Karpas-422 (cell line): Measurements from ENCODE around the gene DDX51. TPM values are rescaled to one million over a fixed set of nuclear protein-coding genes. Genes with fewer than 3 reads are reported as not detected.

Experiments
- DNase-seq: peaks from one replicate; pipeline ENCODE4 v3.0.0-alpha.2; 2015
- H2AFZ ChIP-seq: fragments of 200-600 bp; sonication (generic); 2 replicates; pipeline ENCODE4 v1.6.1; 2014; ENCODE audit warnings: antibody characterized with exemption, low read length, mixed read lengths
- H3K27ac ChIP-seq: fragments of 200-600 bp; sonication (generic); 2 replicates; pipeline ENCODE4 v1.5.1; 2014; ENCODE audit warnings: mild to moderate bottlenecking, low read length, moderate library complexity
- H3K27me3 ChIP-seq: fragments of 200-600 bp; sonication (generic); 2 replicates; pipeline ENCODE4 v1.6.1; 2014; ENCODE audit warnings: low read length, mixed read lengths
- H3K36me3 ChIP-seq: fragments of 200-600 bp; sonication (generic); 2 replicates; pipeline ENCODE4 v1.6.1; 2014; ENCODE audit warnings: low read length, mixed read lengths; ENCODE audit not compliant: insufficient read depth
- H3K4me1 ChIP-seq: fragments of 200-600 bp; sonication (generic); 2 replicates; pipeline ENCODE4 v1.6.1; 2014; ENCODE audit warnings: mild to moderate bottlenecking, low read length, mixed read lengths
- H3K4me2 ChIP-seq: fragments of 200-600 bp; sonication (generic); 2 replicates; pipeline ENCODE4 v1.6.1; 2014; ENCODE audit warnings: low read length, low read depth, mild to moderate bottlenecking; ENCODE audit not compliant: poor library complexity, severe bottlenecking
- H3K4me3 ChIP-seq: fragments of 200-600 bp; sonication (generic); 2 replicates; pipeline ENCODE4 v1.5.1; 2014; ENCODE audit warnings: mild to moderate bottlenecking, antibody characterized with exemption, low read length, mixed read lengths
- H3K79me2 ChIP-seq: fragments of 200-600 bp; sonication (generic); 2 replicates; pipeline ENCODE4 v1.6.1; 2014; ENCODE audit warnings: mild to moderate bottlenecking, low read length, mixed read lengths
- H3K9ac ChIP-seq: fragments of 200-600 bp; sonication (generic); 2 replicates; pipeline ENCODE4 v1.6.0; 2014; ENCODE audit warnings: low read length
- H3K9me2 ChIP-seq: fragments of 200-600 bp; sonication (generic), shearing (Covaris generic); replicated peaks from 2 replicates; pipeline ENCODE4 v1.6.0; 2014; ENCODE audit warnings: mild to moderate bottlenecking, low read length, moderate library complexity; ENCODE audit not compliant: insufficient read depth
- H3K9me3 ChIP-seq: fragments of 300-700, 200-600 bp; sonication (generic); 2 replicates; pipeline ENCODE4 v1.6.1; 2014; ENCODE audit warnings: low read length, mixed read lengths
- H4K20me1 ChIP-seq: fragments of 200-600 bp; sonication (generic); 2 replicates; pipeline ENCODE4 v1.6.1; 2014; ENCODE audit warnings: mild to moderate bottlenecking, antibody characterized with exemption, low read length, low read depth; ENCODE audit not compliant: insufficient read depth
- total RNA-seq: library from RNA; depleted of rRNA; stranded (reverse); fragments of >200 nt; shearing (Covaris generic); gene quantifications from 2 replicates; pipeline ENCODE4 v1.2.3, GENCODE V29; 2014; ENCODE audit warnings: low replicate concordance

Gene DDX51
- total RNA-seq, 1 experiment from 2014 or later, result 6.4 TPM

DNA sequence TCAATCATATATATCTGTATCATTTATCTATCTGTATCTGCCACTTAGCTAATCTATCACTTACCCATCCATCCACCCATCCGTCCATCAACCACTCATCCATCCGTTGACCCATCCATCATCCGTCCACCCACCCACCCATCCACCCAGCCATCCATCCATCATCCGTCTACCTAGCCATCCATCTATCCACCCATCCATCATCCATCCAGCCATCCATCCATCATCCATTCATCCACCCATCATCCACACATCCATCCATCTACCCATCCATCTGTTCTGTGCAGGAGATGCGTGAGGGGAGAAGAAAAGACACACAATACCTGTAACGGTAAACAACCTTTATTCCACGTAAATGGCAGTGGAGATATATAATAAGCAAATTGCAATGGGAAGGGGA is 20.3 kb upstream of the DDX51 start:
- Histone ChIP-seq H3K9ac (no peak overlapping the region), H3K27me3 (no peaks in the 10 kb centered on the region), H3K4me3 (no peak overlapping the region), H3K9me3 (no peaks in the 10 kb centered on the region; the same call in 1 of the 2 replicates), H3K79me2 (no peaks in the 10 kb centered on the region), H3K36me3 (no peaks in the 10 kb centered on the region), H3K4me2 (no peak overlapping the region), H3K9me2 (no peaks in the 10 kb centered on the region), H4K20me1 (no peaks in the 10 kb centered on the region), H3K4me1 (no peaks in the 10 kb centered on the region), H3K27ac (no peak overlapping the region), H2AFZ (no peak overlapping the region)
- no peak for DNase-seq

DNA sequence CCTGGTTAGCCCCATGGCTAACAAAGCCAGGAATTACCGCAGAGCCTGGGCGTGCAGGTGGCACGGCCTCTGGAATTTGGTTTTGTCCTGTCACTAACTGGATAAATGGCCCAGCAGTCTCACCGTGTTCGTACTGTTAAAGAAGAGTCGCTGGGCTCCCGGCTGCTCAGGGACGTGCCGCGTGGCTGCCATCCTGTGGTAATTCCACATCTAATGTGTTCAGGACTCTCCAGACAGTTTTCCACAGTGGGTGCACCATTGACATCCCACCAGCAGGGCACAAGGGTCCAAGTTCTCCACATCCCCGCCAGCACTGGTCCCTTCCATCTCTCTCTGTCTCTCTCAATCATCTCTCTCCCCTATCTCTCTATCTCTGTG is 19.8 kb upstream of the DDX51 start:
- DNase-seq, result no peak
- Histone ChIP-seq H2AFZ (no peak overlapping the region), H4K20me1 (no peaks in the 10 kb centered on the region)

GRCh38 chr12:132163041-132163910 is 19.2 kb upstream of the DDX51 start:
- Histone ChIP-seq H3K9ac (no peak overlapping the region), H4K20me1 (no peaks in the 10 kb centered on the region), H3K79me2 (no peaks in the 10 kb centered on the region), H2AFZ (no peak overlapping the region), H3K9me3 (no peaks in the 10 kb centered on the region; the same call in 1 of the 2 replicates), H3K27me3 (no peaks in the 10 kb centered on the region), H3K9me2 (no peaks in the 10 kb centered on the region), H3K4me1 (no peaks in the 10 kb centered on the region), H3K36me3 (no peaks in the 10 kb centered on the region), H3K4me2 (no peak overlapping the region), H3K4me3 (no peak overlapping the region), H3K27ac (no peak overlapping the region)
- DNase-seq, result no peak

More for the DNA sequence above, 19.8 kb upstream of the DDX51 start:
- Histone ChIP-seq H3K4me1 (no peaks in the 10 kb centered on the region), H3K79me2 (no peaks in the 10 kb centered on the region), H3K27ac (no peak overlapping the region), H3K4me2 (no peak overlapping the region), H3K9ac (no peak overlapping the region), H3K9me2 (no peaks in the 10 kb centered on the region), H3K9me3 (no peaks in the 10 kb centered on the region; the same call in 1 of the 2 replicates), H3K4me3 (no peak overlapping the region), H3K36me3 (no peaks in the 10 kb centered on the region), H3K27me3 (no peaks in the 10 kb centered on the region)

- Histone ChIP-seq H3K4me3 (no peak overlapping the region), H3K4me1 (no peaks in the 10 kb centered on the region), H3K27ac (no peak overlapping the region), H4K20me1 (no peaks in the 10 kb centered on the region), H3K27me3 (no peaks in the 10 kb centered on the region), H3K79me2 (no peaks in the 10 kb centered on the region), H2AFZ (no peak overlapping the region), H3K9ac (no peak overlapping the region), H3K9me2 (no peaks in the 10 kb centered on the region), H3K9me3 (no peaks in the 10 kb centered on the region; the same call in 1 of the 2 replicates), H3K36me3 (peaks cover 5% of the 10 kb centered on the region), H3K4me2 (no peak overlapping the region)
- no peak for DNase-seq
Measured at GRCh38 chr12:132162508-132163031, 18.5 kb upstream of the DDX51 start.

DNA sequence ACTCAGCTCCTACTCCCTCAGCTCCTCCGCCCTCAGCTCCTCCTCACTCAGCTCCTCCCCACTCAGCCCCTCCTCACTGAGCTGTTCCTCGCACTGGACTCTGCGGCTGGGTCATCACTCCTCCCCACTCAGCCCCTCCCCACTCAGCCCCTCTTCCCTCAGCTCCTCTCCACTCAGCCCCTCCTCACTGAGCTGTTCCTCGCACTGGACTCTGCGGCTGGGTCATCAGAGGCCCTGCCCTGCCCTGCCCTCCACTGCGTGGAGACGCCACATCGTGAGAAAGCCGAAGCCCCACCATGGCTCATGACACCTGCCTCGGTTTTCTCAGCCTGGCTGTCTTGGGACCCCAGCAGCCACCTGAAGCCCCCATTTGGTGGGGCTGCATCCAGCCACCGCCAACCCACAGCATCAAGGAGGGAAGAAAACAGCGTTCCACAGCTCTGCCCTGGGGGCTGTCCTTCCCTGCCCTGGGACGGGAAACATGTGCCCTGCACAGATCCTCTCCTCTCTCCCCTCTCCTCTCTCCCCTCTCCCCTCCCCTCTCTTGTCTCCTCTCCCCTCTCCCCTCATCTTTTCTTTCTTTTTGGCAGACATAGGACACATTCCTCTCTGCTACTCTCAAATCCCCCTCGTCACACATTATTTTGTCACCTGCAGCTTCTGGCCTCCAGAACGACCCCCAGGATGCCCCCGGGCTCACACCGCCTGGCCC is 17.8 kb upstream of the DDX51 start:
- Histone ChIP-seq H3K4me2 (no peak overlapping the region), H3K27me3 (no peaks in the 10 kb centered on the region), H3K4me3 (no peak overlapping the region), H3K79me2 (no peaks in the 10 kb centered on the region), H4K20me1 (no peaks in the 10 kb centered on the region), H3K9ac (no peak overlapping the region), H2AFZ (no peak overlapping the region), H3K4me1 (no peaks in the 10 kb centered on the region), H3K27ac (no peak overlapping the region), H3K36me3 (peaks cover 11% of the 10 kb centered on the region), H3K9me2 (no peaks in the 10 kb centered on the region), H3K9me3 (peaks cover 1% of the 10 kb centered on the region; the same call in 1 of the 2 replicates)
- no peak for DNase-seq

GRCh38 chr12:132161036-132161781 is 17.1 kb upstream of the DDX51 start:
- H3K9me2 ChIP-seq, result no peaks in the 10 kb centered on the region
- H3K79me2 ChIP-seq, result no peaks in the 10 kb centered on the region
- H3K27ac ChIP-seq, result no peak overlapping the region
- peaks cover 18% of the 10 kb centered on the region for H3K36me3 ChIP-seq
- H3K4me1 ChIP-seq, result no peaks in the 10 kb centered on the region
- H3K4me3 ChIP-seq, result no peak overlapping the region
- no peak overlapping the region for H2AFZ ChIP-seq
- peak; percentile 65 for DNase-seq
- no peak overlapping the region for H3K4me2 ChIP-seq
- no peaks in the 10 kb centered on the region for H3K27me3 ChIP-seq
- no peaks in the 10 kb centered on the region for H4K20me1 ChIP-seq
- H3K9me3 ChIP-seq, result 0 out of 2 replicates have a peak, but pooled peaks cover 3% of the 10 kb centered on the region
- H3K9ac ChIP-seq, result no peak overlapping the region

DNA sequence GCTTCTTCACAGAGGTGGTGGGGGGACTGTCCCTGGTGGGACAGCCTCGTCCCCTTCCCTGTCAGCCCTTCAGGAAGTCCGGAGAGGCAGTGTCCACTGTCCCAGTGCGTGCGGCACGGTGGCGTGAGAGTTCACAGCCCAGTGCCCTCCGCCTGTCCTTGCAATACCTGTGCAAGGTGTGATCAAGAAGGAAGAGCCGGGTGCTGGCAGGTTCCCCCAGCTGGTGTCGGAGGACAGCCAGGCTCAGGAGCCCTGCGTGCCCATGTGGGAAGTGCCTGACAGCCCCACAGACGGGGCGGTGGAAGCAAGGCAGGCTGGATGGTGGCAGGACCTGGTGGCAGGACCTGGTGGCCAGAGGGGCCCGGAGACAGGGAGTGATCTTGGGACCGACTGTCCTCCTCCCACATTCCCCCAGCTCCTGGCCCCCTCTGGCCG is 16.5 kb upstream of the DDX51 start:
- Histone ChIP-seq H3K9me2 (no peaks in the 10 kb centered on the region), H2AFZ (no peak overlapping the region), H3K4me1 (no peaks in the 10 kb centered on the region), H3K4me3 (no peak overlapping the region), H3K27me3 (no peaks in the 10 kb centered on the region), H3K9me3 (0 out of 2 replicates have a peak, but pooled peaks cover 3% of the 10 kb centered on the region), H4K20me1 (no peaks in the 10 kb centered on the region), H3K4me2 (no peak overlapping the region), H3K79me2 (no peaks in the 10 kb centered on the region), H3K27ac (no peak overlapping the region), H3K9ac (no peak overlapping the region), H3K36me3 (peaks cover 24% of the 10 kb centered on the region)
- DNase-seq, result no peak
